Endothelial cell of umbilical vein (primary cell): ENCODE results near the gene NELFCD. TPM values are rescaled to one million over a fixed set of nuclear protein-coding genes. Genes with fewer than 3 reads are reported as not detected.
"Not testable (repeated sequence)": the region's sequence is repeated elsewhere in the genome, so short reads cannot be mapped to it uniquely, and the experiment has no call there.

Experiments used
- BruUV-seq: library from RNA; stranded (reverse); fragments of 400-500 nt; replicated peaks from 2 replicates; lab custom pipeline; 2021; lab: Mats Ljungman, UMichigan
- CTCF ChIA-PET: fragments of 300-600, 350-600 bp; sonication (Branson Sonifier 250); formaldehyde crosslinking; loops from one replicate; lab custom pipeline; 2021; ENCODE audit warnings: antibody characterized with exemption, inconsistent platforms; lab: Charles Lee
- POLR2A ChIA-PET: fragments of 300-600, 350-600 bp; sonication (Branson Sonifier 250); formaldehyde crosslinking; loops from one replicate; lab custom pipeline; 2021; ENCODE audit warnings: antibody characterized with exemption, inconsistent platforms; lab: Charles Lee
- DNase-seq: peaks from one replicate; pipeline ENCODE4 v3.0.0-alpha.2; 2011; ENCODE audit warnings: low read depth, low spot score
- FAIRE-seq: peaks from 2 replicates; lab custom pipeline; 2011; peaks lifted over from hg19 to GRCh38; lab: Jason Lieb, UNC
- H2AFZ ChIP-seq: 2 replicates; pipeline ENCODE4 v1.6.0; 2012; ENCODE audit warnings: low read depth, low read length, control low read depth, inconsistent platforms
- H3K27ac ChIP-seq: 2 replicates; pipeline ENCODE4 v1.5.1; 2011; ENCODE audit warnings: low read depth, mild to moderate bottlenecking, control low read depth, low read length, moderate library complexity; ENCODE audit not compliant: insufficient read depth
- H3K27me3 ChIP-seq, 2 experiments: 2 replicates each; pipeline versions ENCODE4 v1.6.0 to v1.6.1; 2011; ENCODE audit warnings: low read length in 2 of 2, mixed read lengths in 1 of 2; ENCODE audit not compliant: control insufficient read depth in 2 of 2, insufficient read depth in 2 of 2
- H3K36me3 ChIP-seq, 2 experiments: 2 replicates in 1 of 2; 3 replicates in 1 of 2; pipeline ENCODE4 v1.5.1; 2011; ENCODE audit warnings: low read length in 2 of 2, mild to moderate bottlenecking in 1 of 2, moderate library complexity in 1 of 2; ENCODE audit not compliant: control insufficient read depth in 2 of 2, insufficient read depth in 2 of 2; ENCODE audit errors: extremely low read depth in 1 of 2
- H3K4me1 ChIP-seq: 3 replicates; pipeline ENCODE4 v1.5.1; 2011; ENCODE audit warnings: mild to moderate bottlenecking, low read length; ENCODE audit not compliant: control insufficient read depth, insufficient read depth; ENCODE audit errors: extremely low read depth
- H3K4me2 ChIP-seq: 2 replicates; pipeline ENCODE4 v1.6.1; 2011; ENCODE audit warnings: low read length, control low read depth, mixed read lengths; ENCODE audit not compliant: insufficient read depth
- H3K4me3 ChIP-seq, 3 experiments: fragments of 200-600 bp in 1 of 3; sonication (generic), shearing (Covaris generic) in 1 of 3; replicated peaks in 1 of 3; 2 replicates each; pipeline ENCODE4 v1.5.1; 2011 to 2016; ENCODE audit warnings: control low read depth in 3 of 3, low read length in 3 of 3, mild to moderate bottlenecking in 2 of 3, inconsistent platforms in 1 of 3, low read depth in 1 of 3, moderate library complexity in 1 of 3; ENCODE audit not compliant: insufficient read depth in 1 of 3
- H3K79me2 ChIP-seq: 2 replicates; pipeline ENCODE4 v1.6.0; 2012; ENCODE audit warnings: low read length, inconsistent platforms; ENCODE audit not compliant: control insufficient read depth, insufficient read depth
- H3K9ac ChIP-seq: replicated peaks from 2 replicates; pipeline ENCODE3; 2011; ENCODE audit warnings: low read length, control low read depth; ENCODE audit not compliant: insufficient read depth; ENCODE audit errors: extremely low read depth
- H3K9me1 ChIP-seq: replicated peaks from 3 replicates; pipeline ENCODE4 v1.6.0; 2011; ENCODE audit warnings: mild to moderate bottlenecking, low read length; ENCODE audit not compliant: control insufficient read depth, insufficient read depth; ENCODE audit errors: extremely low read depth
- H3K9me3 ChIP-seq: replicated peaks from 2 replicates; pipeline ENCODE4 v1.5.1; 2012; ENCODE audit warnings: low read length, inconsistent platforms; ENCODE audit not compliant: control insufficient read depth, insufficient read depth
- H4K20me1 ChIP-seq: replicated peaks from 2 replicates; pipeline ENCODE3; 2011; ENCODE audit warnings: mild to moderate bottlenecking, low read length; ENCODE audit not compliant: control insufficient read depth, insufficient read depth; ENCODE audit errors: extremely low read depth
- EZH2 ChIP-seq: IDR thresholded peaks from 2 replicates; pipeline ENCODE4 v1.6.1; 2012; ENCODE audit warnings: borderline replicate concordance, low read depth, mild to moderate bottlenecking, moderate library complexity, low read length, inconsistent platforms; ENCODE audit not compliant: severe bottlenecking
- FOS ChIP-seq: IDR thresholded peaks from 2 replicates; pipeline ENCODE4 v1.6.1; 2011; ENCODE audit warnings: mild to moderate bottlenecking, low read length, moderate library complexity, borderline replicate concordance; ENCODE audit not compliant: insufficient read depth
- GATA2 ChIP-seq: IDR thresholded peaks from 2 replicates; pipeline ENCODE4 v1.7.0; 2011; ENCODE audit warnings: low read depth, mild to moderate bottlenecking, moderate library complexity, mixed read lengths, low read length; ENCODE audit not compliant: insufficient read length, insufficient read depth
- JUN ChIP-seq: IDR thresholded peaks from 2 replicates; pipeline ENCODE4 v1.6.1; 2011; ENCODE audit warnings: borderline replicate concordance, low read depth; ENCODE audit not compliant: insufficient read length, insufficient read depth
- MYC ChIP-seq: IDR thresholded peaks from one replicate; pipeline ENCODE4 v1.6.1; 2011; ENCODE audit warnings: mild to moderate bottlenecking, low read depth, low read length
- POLR2A ChIP-seq: IDR thresholded peaks from 2 replicates; pipeline ENCODE4 v1.6.1; 2012; ENCODE audit warnings: low read depth, mild to moderate bottlenecking, control low read depth, low read length
- POLR2AphosphoS5 ChIP-seq: IDR thresholded peaks from 2 replicates; pipeline ENCODE4 v1.6.1; 2012; ENCODE audit warnings: low read depth, mild to moderate bottlenecking, control low read depth, low read length, moderate library complexity; ENCODE audit not compliant: insufficient read depth
- dilution Hi-C: fragments of 300-500 bp; cut with MboI; formaldehyde crosslinking; loops from one replicate; pipeline ENCODE4 v1.15.0; 2019; ENCODE audit warnings: low sequenced_read_pairs; ENCODE audit not compliant: extremely low pct_ligation_motif_present
- intact Hi-C: fragments of 100-400 bp; cut with micrococcal nuclease; formaldehyde crosslinking; loops from one replicate; pipeline ENCODE4 v1.10.0; 2022
- polyA plus RNA-seq, 4 experiments: library from polyadenylated mRNA; depleted of rRNA in 3 of 4; stranded (reverse) in 3 of 4; unstranded in 1 of 4; fragments of >200 nt; gene quantifications; 2 replicates each; pipeline versions ENCODE4 v1.2.1 to v1.2.3, GENCODE V29; 2011 to 2012; ENCODE audit warnings: missing spikeins in 1 of 4
- total RNA-seq: library from RNA; stranded (reverse); gene quantifications from 2 replicates; pipeline ENCODE4 v1.2.3, GENCODE V29; 2021
- TF ChIP-seq, protein P1 (sequence below), 2 donors: IDR thresholded peaks; 1 replicate in 1 of 2; 2 replicates in 1 of 2; pipeline ENCODE4 v1.5.1; 2011; ENCODE audit warnings: low read length in 2 of 2, mild to moderate bottlenecking in 2 of 2, moderate library complexity in 2 of 2, control low read depth in 1 of 2, inconsistent platforms in 1 of 2, low read depth in 1 of 2; ENCODE audit not compliant: insufficient read depth in 1 of 2; ENCODE audit errors: extremely low read depth in 1 of 2
- TF ChIP-seq, protein P2 (sequence below): IDR thresholded peaks from 2 replicates; pipeline ENCODE4 v1.6.1; 2011; ENCODE audit not compliant: insufficient read depth, insufficient read length

Gene NELFCD
- total and polyA plus RNA-seq, 2 donors (not counting 3 experiments of a cell fraction or from before 2014, with no cell fraction given): 90.1 to 92.5 TPM

DNA sequence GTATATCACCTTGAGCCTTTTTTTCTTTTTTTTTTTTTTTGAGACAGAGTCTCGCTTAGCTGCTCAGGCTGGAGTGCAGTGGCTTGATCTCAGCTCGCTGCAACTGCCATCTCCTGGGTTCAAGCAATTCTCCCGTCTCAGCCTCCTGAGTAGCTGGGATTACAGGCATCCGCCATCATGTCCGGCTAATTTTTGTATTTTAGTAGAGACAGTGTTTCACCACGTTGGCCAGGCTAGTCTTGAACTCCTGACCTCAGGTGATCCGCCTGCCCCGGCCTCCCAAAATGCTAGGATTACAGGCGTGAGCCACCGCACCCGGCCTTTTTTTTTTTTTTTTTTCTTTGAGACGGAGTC, 2.0 kb downstream of the NELFCD start:
- BruUV-seq, FAIRE-seq, H3K4me1 ChIP-seq, H3K4me2 ChIP-seq, H3K9me1 ChIP-seq, H3K9me3 ChIP-seq, dilution Hi-C loops, H3K9ac ChIP-seq, H2AFZ ChIP-seq, H4K20me1 ChIP-seq, H3K4me3 ChIP-seq, H3K27ac ChIP-seq, DNase-seq, POLR2A ChIA-PET, H3K27me3 ChIP-seq: not testable (repeated sequence)
- CTCF ChIA-PET: interaction anchor here (1.5 kb wide), 1 partner anchor 105 kb away, joined by 3 read pairs; no protein-coding TSS in a partner anchor
- intact Hi-C loops: loop anchor here (10.0 kb wide), 1 partner anchor 242 kb away; no protein-coding TSS in a partner anchor
- H3K36me3 ChIP-seq: peaks cover 14% of the 10 kb centered on the region in 2 experiments
- peaks cover 46% of the 10 kb centered on the region for H3K79me2 ChIP-seq

DNA sequence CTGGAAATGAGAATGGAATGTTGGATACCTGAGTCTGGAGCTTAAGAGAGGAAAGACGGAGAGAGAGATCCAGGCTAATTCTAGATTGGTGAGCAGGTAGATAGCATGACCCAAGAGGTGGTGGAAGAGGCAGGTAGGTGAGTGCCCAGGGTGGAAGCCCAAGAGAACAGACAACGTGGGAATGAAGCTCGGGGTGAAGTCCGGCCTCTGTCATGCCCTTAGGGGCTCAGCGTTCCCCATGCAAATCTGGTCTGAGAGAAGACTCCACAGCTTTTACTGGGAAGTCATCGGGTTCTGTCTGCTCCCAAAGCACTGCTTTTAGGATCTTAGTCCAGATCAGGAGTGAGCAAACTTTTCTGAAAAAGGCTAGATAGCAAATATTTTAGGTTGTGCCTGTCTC, 3.6 kb downstream of the NELFCD start:
- no peaks in the 10 kb centered on the region for H3K9me3 ChIP-seq
- FAIRE-seq (no peak), DNase-seq (no peak)
- intact Hi-C loops: loop anchor here (10.0 kb wide), 1 partner anchor 240 kb away; no protein-coding TSS in a partner anchor
- H3K9ac ChIP-seq: no peak overlapping the region
- H3K4me2 ChIP-seq: no peak overlapping the region
- no peak overlapping the region for H3K4me3 ChIP-seq
- peaks cover 46% of the 10 kb centered on the region for H3K79me2 ChIP-seq
- dilution Hi-C loops: no loop called here
- TF ChIP-seq POLR2AphosphoS5: no peak
- TF ChIP-seq MYC: no peak
- TF ChIP-seq, protein P1, sequence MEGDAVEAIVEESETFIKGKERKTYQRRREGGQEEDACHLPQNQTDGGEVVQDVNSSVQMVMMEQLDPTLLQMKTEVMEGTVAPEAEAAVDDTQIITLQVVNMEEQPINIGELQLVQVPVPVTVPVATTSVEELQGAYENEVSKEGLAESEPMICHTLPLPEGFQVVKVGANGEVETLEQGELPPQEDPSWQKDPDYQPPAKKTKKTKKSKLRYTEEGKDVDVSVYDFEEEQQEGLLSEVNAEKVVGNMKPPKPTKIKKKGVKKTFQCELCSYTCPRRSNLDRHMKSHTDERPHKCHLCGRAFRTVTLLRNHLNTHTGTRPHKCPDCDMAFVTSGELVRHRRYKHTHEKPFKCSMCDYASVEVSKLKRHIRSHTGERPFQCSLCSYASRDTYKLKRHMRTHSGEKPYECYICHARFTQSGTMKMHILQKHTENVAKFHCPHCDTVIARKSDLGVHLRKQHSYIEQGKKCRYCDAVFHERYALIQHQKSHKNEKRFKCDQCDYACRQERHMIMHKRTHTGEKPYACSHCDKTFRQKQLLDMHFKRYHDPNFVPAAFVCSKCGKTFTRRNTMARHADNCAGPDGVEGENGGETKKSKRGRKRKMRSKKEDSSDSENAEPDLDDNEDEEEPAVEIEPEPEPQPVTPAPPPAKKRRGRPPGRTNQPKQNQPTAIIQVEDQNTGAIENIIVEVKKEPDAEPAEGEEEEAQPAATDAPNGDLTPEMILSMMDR (IDR thresholded peaks at IDR 0.05; ENCODE audit: extremely low read depth in 1 of 2, insufficient read depth in 1 of 2, low read depth in 1 of 2, low read length in 2 of 2): no peak
- no peak for TF ChIP-seq FOS
- no peak for TF ChIP-seq JUN
- no peak for TF ChIP-seq GATA2
- no peak for TF ChIP-seq POLR2A
- TF ChIP-seq, protein P2, sequence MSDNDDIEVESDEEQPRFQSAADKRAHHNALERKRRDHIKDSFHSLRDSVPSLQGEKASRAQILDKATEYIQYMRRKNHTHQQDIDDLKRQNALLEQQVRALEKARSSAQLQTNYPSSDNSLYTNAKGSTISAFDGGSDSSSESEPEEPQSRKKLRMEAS: no peak
- no peak for TF ChIP-seq EZH2
- no peak overlapping the region for H2AFZ ChIP-seq
- H3K27ac ChIP-seq: no peak overlapping the region
- no peaks in the 10 kb centered on the region for H4K20me1 ChIP-seq
- no peaks in the 10 kb centered on the region for H3K9me1 ChIP-seq
- BruUV-seq: no TSS peak
- ChIA-PET POLR2A (interaction anchor here (0.6 kb wide), 1 partner anchor 16 kb away, joined by 4 read pairs; no protein-coding TSS in a partner anchor), CTCF (no interaction called here)
- H3K27me3 ChIP-seq: no peaks in the 10 kb centered on the region
- peaks cover 16 to 25% of the 10 kb centered on the region in 2 experiments for H3K36me3 ChIP-seq
- H3K4me1 ChIP-seq: peaks cover 3% of the 10 kb centered on the region
